ENCODE measurements around the gene RWDD2A.

- no peak for TF ChIP-seq ESRRG (CRISPR knock-in tag; IDR thresholded peaks at IDR 0.05)
- TF ChIP-seq BACH2 (CRISPR knock-in tag; IDR thresholded peaks at IDR 0.05; ENCODE audit: borderline replicate concordance) = no peak
- TF ChIP-seq CSRNP3 (CRISPR knock-in tag; IDR thresholded peaks at IDR 0.05) = no peak
- no peak for TF ChIP-seq PATZ1 (CRISPR knock-in tag; IDR thresholded peaks at IDR 0.05; ENCODE audit: borderline replicate concordance)
- TF ChIP-seq TCF4 (CRISPR knock-in tag; IDR thresholded peaks at IDR 0.05; ENCODE audit: borderline replicate concordance) = no peak
- TF ChIP-seq RARB (CRISPR knock-in tag; IDR thresholded peaks at IDR 0.05) = no peak
- TF ChIP-seq SNAI2 (CRISPR knock-in tag; IDR thresholded peaks at IDR 0.05) = no peak
Observed at GRCh38 chr6:83221889-83222479, 28.8 kb downstream of the RWDD2A start.
